ENCODE data around the gene C5orf47. TPM values are rescaled to one million over a fixed set of nuclear protein-coding genes. Genes with fewer than 3 reads are reported as not detected.
"Not testable (repeated sequence)": the region's sequence is repeated elsewhere in the genome, so short reads cannot be mapped to it uniquely, and the experiment has no call there.

C5orf47 gene
- total RNA-seq, 1 donor from 2014 or later, result 0.69 TPM

DNA sequence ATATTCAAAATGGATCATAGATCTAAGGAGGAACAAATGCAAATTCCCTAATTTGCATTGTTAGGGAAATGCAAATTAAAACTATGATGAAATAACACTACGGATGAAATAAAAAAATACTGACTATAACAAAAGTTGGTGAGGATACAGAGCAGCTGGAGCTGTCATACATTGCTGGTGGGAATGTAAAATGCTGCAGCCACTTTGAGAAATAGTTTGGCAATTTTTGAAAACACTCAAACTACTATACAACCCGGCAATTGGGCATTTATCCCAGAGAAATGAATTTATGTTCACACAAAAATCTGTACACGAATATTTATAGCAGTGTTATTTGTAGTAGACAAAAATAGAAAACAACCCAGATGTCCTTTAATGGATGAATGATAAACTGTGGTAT lies 22.5 kb downstream of the C5orf47 start:
- Histone ChIP-seq H3K4me2 (no peak overlapping the region), H3K4me1 (no peaks in the 10 kb centered on the region), H3K9ac (no peak overlapping the region), H3F3A (ENCODE audit: low read depth) (no peaks in the 10 kb centered on the region), H3K27ac (no peak overlapping the region), H3K4me3 (no peak overlapping the region), H3K79me2 (ENCODE audit: low read depth) (no peaks in the 10 kb centered on the region), H3K27me3 (no peaks in the 10 kb centered on the region), H3K36me3 (no peaks in the 10 kb centered on the region), H2AFZ (replicated peaks) (no peak overlapping the region), H3K9me3 (ENCODE audit: low read depth) (no peaks in the 10 kb centered on the region), H4K20me1 (ENCODE audit: low read depth) (no peaks in the 10 kb centered on the region)
- Mint-ChIP-seq H3K4me3 (no peak overlapping the region), H3K36me3 (no peaks in the 10 kb centered on the region), H3K9me3 (peaks cover 4% of the 10 kb centered on the region), H3K4me1 (no peaks in the 10 kb centered on the region), H3K27me3 (ENCODE audit: insufficient read depth, low read depth) (peaks cover 4% of the 10 kb centered on the region), H3K27ac (no peak overlapping the region)
- DNase-seq (ENCODE audit: low spot score), result no peak
- TF ChIP-seq, protein P1, sequence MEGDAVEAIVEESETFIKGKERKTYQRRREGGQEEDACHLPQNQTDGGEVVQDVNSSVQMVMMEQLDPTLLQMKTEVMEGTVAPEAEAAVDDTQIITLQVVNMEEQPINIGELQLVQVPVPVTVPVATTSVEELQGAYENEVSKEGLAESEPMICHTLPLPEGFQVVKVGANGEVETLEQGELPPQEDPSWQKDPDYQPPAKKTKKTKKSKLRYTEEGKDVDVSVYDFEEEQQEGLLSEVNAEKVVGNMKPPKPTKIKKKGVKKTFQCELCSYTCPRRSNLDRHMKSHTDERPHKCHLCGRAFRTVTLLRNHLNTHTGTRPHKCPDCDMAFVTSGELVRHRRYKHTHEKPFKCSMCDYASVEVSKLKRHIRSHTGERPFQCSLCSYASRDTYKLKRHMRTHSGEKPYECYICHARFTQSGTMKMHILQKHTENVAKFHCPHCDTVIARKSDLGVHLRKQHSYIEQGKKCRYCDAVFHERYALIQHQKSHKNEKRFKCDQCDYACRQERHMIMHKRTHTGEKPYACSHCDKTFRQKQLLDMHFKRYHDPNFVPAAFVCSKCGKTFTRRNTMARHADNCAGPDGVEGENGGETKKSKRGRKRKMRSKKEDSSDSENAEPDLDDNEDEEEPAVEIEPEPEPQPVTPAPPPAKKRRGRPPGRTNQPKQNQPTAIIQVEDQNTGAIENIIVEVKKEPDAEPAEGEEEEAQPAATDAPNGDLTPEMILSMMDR (IDR thresholded peaks at IDR 0.05), result no peak
- no peak for TF ChIP-seq EZH2 (IDR thresholded peaks at IDR 0.05)
- TF ChIP-seq EZH2phosphoT487 (IDR thresholded peaks at IDR 0.05), result no peak

DNA sequence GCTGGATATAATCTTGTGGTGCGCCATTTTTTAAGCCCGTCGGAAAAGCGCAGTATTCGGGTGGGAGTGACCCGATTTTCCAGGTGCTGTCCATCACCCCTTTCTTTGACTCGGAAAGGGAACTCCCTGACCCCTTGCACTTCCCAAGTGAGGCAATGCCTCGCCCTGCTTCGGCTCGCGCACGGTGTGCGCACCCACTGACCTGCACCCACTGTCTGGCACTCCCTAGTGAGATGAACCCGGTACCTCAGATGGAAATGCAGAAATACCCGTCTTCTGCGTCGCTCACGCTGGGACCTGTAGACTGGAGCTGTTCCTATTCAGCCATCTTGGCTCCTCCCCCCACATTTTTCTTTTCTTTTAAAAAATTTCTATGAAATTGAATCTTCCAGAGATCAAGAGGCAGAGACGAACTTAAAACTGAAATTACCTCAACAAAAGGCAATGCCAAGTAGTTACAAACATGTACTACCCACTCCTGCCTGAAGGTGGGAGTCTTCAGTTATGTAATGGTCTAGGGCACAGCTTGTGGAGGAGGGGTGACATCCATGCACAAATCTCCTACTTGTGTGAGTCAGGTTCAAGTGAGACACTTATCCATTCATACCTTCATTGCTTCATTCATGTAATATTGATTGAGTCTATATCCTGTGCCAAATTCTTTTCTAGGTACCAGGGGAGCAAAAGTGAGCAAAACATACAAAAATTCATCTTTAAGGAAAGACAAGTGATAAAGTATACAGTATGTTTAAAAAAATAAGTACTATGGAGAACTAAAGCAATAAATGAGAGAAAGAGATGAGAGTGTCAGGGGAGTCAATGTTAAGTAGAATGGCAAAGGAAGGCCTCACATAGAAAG lies 31.3 kb downstream of the C5orf47 start:
- H3K36me3 ChIP-seq; H3K27ac Mint-ChIP-seq; H3K9me3 Mint-ChIP-seq; H3F3A ChIP-seq (ENCODE audit: low read depth); H3K4me1 ChIP-seq; H4K20me1 ChIP-seq (ENCODE audit: low read depth); H3K27ac ChIP-seq; H2AFZ ChIP-seq (replicated peaks); H3K27me3 Mint-ChIP-seq (ENCODE audit: insufficient read depth, low read depth); H3K9ac ChIP-seq; H3K36me3 Mint-ChIP-seq; H3K79me2 ChIP-seq (ENCODE audit: low read depth); H3K27me3 ChIP-seq; H3K9me3 ChIP-seq (ENCODE audit: low read depth): not testable (repeated sequence)
- peaks cover 11% of the 10 kb centered on the region for H3K4me1 Mint-ChIP-seq
- peak; percentile 69 for DNase-seq (ENCODE audit: low spot score)
- TF ChIP-seq, protein P1 (IDR thresholded peaks at IDR 0.05), result peak; percentile 67
- peak overlapping the region; percentile 69 for H3K4me2 ChIP-seq
- peak overlapping the region; percentile 76 for H3K4me3 Mint-ChIP-seq
- H3K4me3 ChIP-seq, result peak overlapping the region; percentile 40

DNA sequence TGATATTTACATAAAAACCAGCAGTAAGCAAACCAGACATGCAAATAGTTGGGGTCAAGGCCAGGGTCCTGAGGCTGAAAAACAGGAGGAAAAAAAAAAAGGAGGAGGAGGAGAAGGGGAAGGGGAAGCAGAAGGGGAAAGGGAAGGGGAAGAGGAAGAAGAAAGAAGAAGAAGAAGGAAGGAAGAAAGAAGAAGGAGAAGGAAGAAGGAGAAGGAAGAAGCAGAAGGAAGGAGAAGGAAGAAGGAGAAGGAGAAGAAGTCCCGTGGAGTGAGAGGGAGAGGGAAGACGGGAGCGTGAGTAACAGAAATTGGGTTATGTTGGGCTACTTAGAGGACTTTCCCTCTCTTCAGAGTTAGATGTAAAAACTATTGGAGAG lies 31.9 kb downstream of the C5orf47 start:
- H3F3A ChIP-seq (ENCODE audit: low read depth), result no peaks in the 10 kb centered on the region
- H3K4me1 ChIP-seq, result peaks cover 10% of the 10 kb centered on the region
- no peak overlapping the region for H2AFZ ChIP-seq (replicated peaks)
- no peaks in the 10 kb centered on the region for H3K27me3 ChIP-seq
- no peak overlapping the region for H3K4me3 ChIP-seq
- Mint-ChIP-seq H3K4me1 (peaks cover 11% of the 10 kb centered on the region), H3K9me3 (peaks cover 8% of the 10 kb centered on the region), H3K36me3 (no peaks in the 10 kb centered on the region), H3K4me3 (no peak overlapping the region), H3K27ac (no peak overlapping the region), H3K27me3 (ENCODE audit: insufficient read depth, low read depth) (no peaks in the 10 kb centered on the region)
- H3K36me3 ChIP-seq, result no peaks in the 10 kb centered on the region
- no peaks in the 10 kb centered on the region for H3K9me3 ChIP-seq (ENCODE audit: low read depth)
- no peak overlapping the region for H3K4me2 ChIP-seq
- TF ChIP-seq, protein P1 (IDR thresholded peaks at IDR 0.05), result no peak
- TF ChIP-seq EZH2phosphoT487 (IDR thresholded peaks at IDR 0.05), result no peak
- no peak for TF ChIP-seq EZH2 (IDR thresholded peaks at IDR 0.05)
- no peak for DNase-seq (ENCODE audit: low spot score)
- H3K9ac ChIP-seq, result no peak overlapping the region
- H3K27ac ChIP-seq, result no peak overlapping the region
- H3K79me2 ChIP-seq (ENCODE audit: low read depth), result no peaks in the 10 kb centered on the region
- no peaks in the 10 kb centered on the region for H4K20me1 ChIP-seq (ENCODE audit: low read depth)
